Measurements from ENCODE around the gene SEPTIN3. TPM values are rescaled to one million over a fixed set of nuclear protein-coding genes. Genes with fewer than 3 reads are reported as not detected.

SEPTIN3 gene
- total RNA-seq, 1 donor from 2014 or later: 24.4 TPM

GRCh38 chr22:42013385-42013784 is 44.1 kb downstream of the SEPTIN3 start:
- Mint-ChIP-seq H3K27ac (no peak overlapping the region), H3K4me3 (ENCODE audit: low read depth) (no peak overlapping the region), H3K9me3 (ENCODE audit: low read depth) (peaks cover 13% of the 10 kb centered on the region), H3K4me1 (ENCODE audit: low read depth) (no peaks in the 10 kb centered on the region), H3K36me3 (ENCODE audit: insufficient read depth) (no peaks in the 10 kb centered on the region), H3K27me3 (peaks cover 23% of the 10 kb centered on the region)
- no peak for TF ChIP-seq CTCF (IDR thresholded peaks at IDR 0.05; ENCODE audit: unreplicated experiment)
- DNase-seq (ENCODE audit: low spot score, unreplicated experiment): no peak

- Mint-ChIP-seq H3K27ac (no peak overlapping the region), H3K9me3 (ENCODE audit: low read depth) (no peaks in the 10 kb centered on the region), H3K27me3 (peaks cover 36% of the 10 kb centered on the region), H3K4me3 (ENCODE audit: low read depth) (no peak overlapping the region), H3K36me3 (ENCODE audit: insufficient read depth) (no peaks in the 10 kb centered on the region), H3K4me1 (ENCODE audit: low read depth) (no peaks in the 10 kb centered on the region)
- no peak for DNase-seq (ENCODE audit: low spot score, unreplicated experiment)
- no peak for TF ChIP-seq CTCF (IDR thresholded peaks at IDR 0.05; ENCODE audit: unreplicated experiment)
These were observed 46.9 kb downstream of the SEPTIN3 start for GRCh38 chr22:42016111-42016510.

GRCh38 chr22:42018224-42018623 is 49.0 kb downstream of the SEPTIN3 start:
- H3K36me3 Mint-ChIP-seq (ENCODE audit: insufficient read depth): no peaks in the 10 kb centered on the region
- no peak for TF ChIP-seq CTCF (IDR thresholded peaks at IDR 0.05; ENCODE audit: unreplicated experiment)
- H3K4me3 Mint-ChIP-seq (ENCODE audit: low read depth): no peak overlapping the region
- no peaks in the 10 kb centered on the region for H3K4me1 Mint-ChIP-seq (ENCODE audit: low read depth)
- peaks cover 36% of the 10 kb centered on the region for H3K27me3 Mint-ChIP-seq
- H3K27ac Mint-ChIP-seq: no peak overlapping the region
- DNase-seq (ENCODE audit: low spot score, unreplicated experiment): no peak
- H3K9me3 Mint-ChIP-seq (ENCODE audit: low read depth): no peaks in the 10 kb centered on the region

Other genes starting within 250 kb of the SEPTIN3 start
- 23.3 and 24.2 TPM in 2 replicates for gene CCDC134, start 168.8 kb upstream of the SEPTIN3 start, total RNA-seq
- gene SREBF2, start 136.3 kb upstream of the SEPTIN3 start, total RNA-seq: 154 and 156 TPM in 2 replicates
- gene SHISA8, start 54.4 kb upstream of the SEPTIN3 start, total RNA-seq: not detected in 2 replicates
- gene TNFRSF13C, start 42.6 kb upstream of the SEPTIN3 start, total RNA-seq: 1.3 and 1.6 TPM in 2 replicates
- 16.4 and 16.9 TPM in 2 replicates for gene CENPM, start 22.3 kb upstream of the SEPTIN3 start, total RNA-seq
- not detected in 2 replicates for gene WBP2NL, start 29.3 kb downstream of the SEPTIN3 start, total RNA-seq
- 16.9 and 17.2 TPM in 2 replicates for gene NAGA, start 101.4 kb downstream of the SEPTIN3 start, total RNA-seq
- gene PHETA2, start 104.8 kb downstream of the SEPTIN3 start, total RNA-seq: 5.2 and 6.1 TPM in 2 replicates
- 71.7 and 78.8 TPM in 2 replicates for gene SMDT1, start 110.3 kb downstream of the SEPTIN3 start, total RNA-seq
- 66.2 and 73.4 TPM in 2 replicates for gene NDUFA6, start 121.3 kb downstream of the SEPTIN3 start, total RNA-seq
- gene CYP2D6, start 161.4 kb downstream of the SEPTIN3 start, total RNA-seq: 8.0 and 10.3 TPM in 2 replicates